ENCODE results near the gene TBL2.

GRCh38 chr7:73533742-73534141 is 44.6 kb downstream of the TBL2 start:
- no peak for TF ChIP-seq PRDM15 (CRISPR knock-in tag; IDR thresholded peaks at IDR 0.05)
- TF ChIP-seq CTCF (IDR thresholded peaks at IDR 0.05): no peak
- no peak for TF ChIP-seq ETV6 (CRISPR knock-in tag; IDR thresholded peaks at IDR 0.05)
- TF ChIP-seq ATF2 (CRISPR knock-in tag; IDR thresholded peaks at IDR 0.05; ENCODE audit: borderline replicate concordance, low read depth): no peak
- no peak for TF ChIP-seq HMGA2 (CRISPR knock-in tag; IDR thresholded peaks at IDR 0.05)
- no peak for TF ChIP-seq AR (CRISPR knock-in tag; IDR thresholded peaks at IDR 0.05)
- no peak for TF ChIP-seq EMX1 (CRISPR knock-in tag; IDR thresholded peaks at IDR 0.05)
- TF ChIP-seq ZNF263 (CRISPR knock-in tag; IDR thresholded peaks at IDR 0.05; ENCODE audit: low read depth): no peak
- no peak for TF ChIP-seq NR2C2 (CRISPR knock-in tag; IDR thresholded peaks at IDR 0.05)
- no peak for TF ChIP-seq SP1 (CRISPR knock-in tag; conservative IDR thresholded peaks at IDR 0.05)
- no peak for TF ChIP-seq TEAD4 (CRISPR knock-in tag; IDR thresholded peaks at IDR 0.05)
- no peak for TF ChIP-seq HMGXB4 (CRISPR knock-in tag; IDR thresholded peaks at IDR 0.05)
